GM03348 (cell line): ENCODE data around the gene MARK2.

Source experiments
- DNase-seq: peaks from one replicate; pipeline ENCODE4 v3.0.0; 2012; ENCODE audit warnings: low spot score

The MARK2 gene

DNA sequence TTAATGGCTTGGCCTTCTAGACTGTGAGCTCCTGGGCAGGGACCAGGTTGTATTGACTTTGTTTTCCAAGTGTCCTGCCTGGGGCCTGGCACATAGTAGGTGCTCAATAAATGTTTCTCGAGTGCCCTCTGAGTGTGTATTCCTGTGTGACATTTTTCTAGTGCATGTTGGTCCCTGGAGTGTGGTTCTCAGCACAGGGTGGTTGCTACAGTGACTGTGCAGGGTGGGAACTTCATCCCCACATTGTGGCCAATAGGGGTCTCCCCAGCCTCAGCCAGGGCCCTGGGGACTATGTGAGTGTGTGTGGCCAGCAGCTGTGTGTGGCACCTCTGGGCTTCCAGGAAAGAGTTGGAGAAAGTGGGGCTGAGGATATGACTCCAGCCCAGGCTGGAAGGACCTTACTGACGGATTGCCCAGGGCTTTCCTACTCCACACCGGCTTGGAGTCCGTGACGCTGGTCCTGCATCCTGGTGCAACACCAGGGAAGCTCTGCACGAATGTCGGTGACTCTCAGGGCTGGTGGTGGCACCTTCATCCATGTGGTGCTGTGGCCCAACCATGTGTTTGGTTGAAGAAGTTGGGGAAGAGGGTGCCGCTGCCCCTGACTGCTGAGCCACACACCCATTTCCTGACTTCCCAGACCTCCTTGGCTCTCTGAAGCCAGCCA, 9.0 kb upstream of the MARK2 start:
- DNase-seq = peak; percentile 35

- DNase-seq = no peak
These were observed 7.6 kb upstream of the MARK2 start for GRCh38 chr11:63831326-63831725.

GRCh38 chr11:63832336-63832735, 6.6 kb upstream of the MARK2 start:
- no peak for DNase-seq

DNA sequence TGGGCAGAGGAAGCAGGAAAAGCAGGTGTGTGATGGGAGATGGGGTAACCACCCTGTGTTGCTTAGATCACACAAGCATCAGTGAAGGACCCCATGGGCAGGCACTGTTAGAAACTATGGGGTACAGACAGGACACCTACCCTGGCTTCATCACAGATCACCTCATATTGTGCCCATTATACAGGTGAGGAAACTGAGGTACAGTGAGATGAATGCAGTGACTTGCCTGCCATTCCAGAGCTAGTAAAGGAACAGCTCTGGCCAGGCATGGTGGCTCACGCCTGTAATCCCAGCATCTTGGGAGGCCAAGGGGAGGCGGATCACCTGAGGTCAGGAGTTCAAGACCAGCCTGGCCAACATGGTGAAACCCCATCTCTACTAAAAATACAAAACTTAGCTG, 5.9 kb upstream of the MARK2 start:
- no peak for DNase-seq

- DNase-seq = no peak
These were observed 4.3 kb upstream of the MARK2 start for GRCh38 chr11:63834535-63835157.

DNA sequence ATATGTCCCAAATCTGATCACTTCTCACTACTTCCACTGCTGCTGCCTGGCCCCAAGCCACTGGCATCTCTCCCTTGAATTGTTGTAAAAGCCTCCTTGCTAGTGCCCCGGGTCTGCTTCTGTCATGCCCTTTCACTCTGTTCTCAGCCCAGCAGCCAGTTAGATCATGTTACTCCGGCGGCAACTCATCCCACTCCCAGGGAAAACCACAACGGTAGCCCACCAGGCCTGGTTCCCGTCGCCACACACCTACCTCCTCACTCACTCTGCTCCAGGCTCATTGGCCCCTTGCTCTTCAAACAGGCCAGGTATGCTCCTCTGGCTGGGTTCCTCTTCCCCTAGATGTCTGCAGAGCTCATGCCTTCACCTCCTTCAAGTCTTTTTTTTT, 3.8 kb upstream of the MARK2 start:
- DNase-seq = no peak

DNA sequence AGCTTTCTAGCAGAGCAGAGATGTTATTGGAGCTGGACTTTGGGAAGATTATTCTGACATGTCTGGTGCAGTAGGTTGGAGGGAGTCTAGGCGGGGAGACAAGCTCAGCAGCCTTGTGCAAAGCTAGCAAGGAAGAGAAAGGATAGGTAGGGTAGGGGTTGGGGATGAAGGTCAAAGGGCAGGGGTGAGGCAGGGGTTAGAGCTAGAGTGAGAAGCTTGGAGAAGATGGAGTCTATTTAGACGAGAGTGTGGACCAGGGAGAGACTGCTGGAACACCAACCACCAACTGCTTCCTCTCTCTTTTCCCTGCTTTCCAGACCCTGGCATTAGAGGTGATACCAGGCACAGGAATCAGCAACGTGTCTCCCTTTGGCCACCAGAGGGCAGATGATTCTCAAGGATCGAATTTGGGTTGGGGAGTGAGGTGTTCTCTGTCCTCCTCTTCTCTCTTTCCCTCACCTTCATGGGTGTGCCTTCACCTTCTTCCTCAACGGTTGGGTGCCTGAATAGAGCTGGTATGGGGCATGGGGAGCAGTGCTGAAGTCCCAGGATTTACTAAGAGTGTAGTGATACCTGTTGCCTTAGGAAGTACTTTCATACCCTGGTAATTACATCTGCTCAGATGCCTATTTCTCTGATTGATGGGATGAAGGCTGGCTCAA, 1.8 kb upstream of the MARK2 start:
- peak; percentile 84 for DNase-seq

GRCh38 chr11:63837739-63838138, 1.2 kb upstream of the MARK2 start:
- DNase-seq = no peak

- DNase-seq = no peak
These were observed 696 bp upstream of the MARK2 start for GRCh38 chr11:63838150-63838677.

GRCh38 chr11:63839508-63840355, 822 bp downstream of the MARK2 start:
- no peak for DNase-seq

GRCh38 chr11:63840356-63841060, 1.6 kb downstream of the MARK2 start:
- no peak for DNase-seq

DNA sequence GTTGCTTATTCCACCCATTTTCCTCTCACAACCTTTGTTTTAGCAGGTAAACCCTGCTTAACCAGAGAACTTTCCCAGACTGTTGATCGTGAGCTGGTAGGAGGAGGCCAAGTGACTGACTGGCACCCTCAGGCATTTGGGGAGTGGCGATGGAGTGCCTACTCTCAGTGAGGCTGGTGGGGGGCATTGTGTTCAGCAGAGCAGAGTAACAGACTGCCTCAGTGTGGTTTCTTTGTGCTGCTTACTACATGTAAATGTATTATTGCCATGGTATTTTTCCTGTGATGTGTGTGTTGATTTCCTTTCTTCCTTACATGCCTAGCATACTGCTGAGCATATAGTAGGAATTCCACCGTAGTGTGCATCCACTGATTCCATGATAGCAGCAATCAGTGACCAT, 2.6 kb downstream of the MARK2 start:
- DNase-seq = peak; percentile 39

DNA sequence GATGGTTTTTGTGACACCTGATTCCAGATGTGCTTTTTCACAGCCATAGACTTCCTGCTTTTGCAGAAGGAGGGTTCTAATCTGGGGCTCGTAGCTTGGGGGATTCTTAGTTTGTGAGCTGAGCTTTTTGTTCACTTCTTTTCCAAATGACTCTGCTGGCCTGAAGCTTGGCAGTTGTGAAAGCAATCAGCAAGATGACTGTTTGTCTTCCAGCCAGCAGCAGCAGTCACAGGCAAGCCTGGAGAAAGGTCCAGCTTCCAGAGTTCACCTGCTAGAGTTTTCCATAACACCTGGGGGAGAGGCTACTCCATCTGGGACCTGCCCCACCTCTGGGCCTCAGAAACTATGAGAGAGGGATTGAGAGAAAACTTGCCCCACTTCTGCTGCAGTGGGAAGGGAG, 4.1 kb downstream of the MARK2 start:
- no peak for DNase-seq

- DNase-seq = no peak
These were observed 5.9 kb downstream of the MARK2 start for GRCh38 chr11:63844836-63845235.

DNA sequence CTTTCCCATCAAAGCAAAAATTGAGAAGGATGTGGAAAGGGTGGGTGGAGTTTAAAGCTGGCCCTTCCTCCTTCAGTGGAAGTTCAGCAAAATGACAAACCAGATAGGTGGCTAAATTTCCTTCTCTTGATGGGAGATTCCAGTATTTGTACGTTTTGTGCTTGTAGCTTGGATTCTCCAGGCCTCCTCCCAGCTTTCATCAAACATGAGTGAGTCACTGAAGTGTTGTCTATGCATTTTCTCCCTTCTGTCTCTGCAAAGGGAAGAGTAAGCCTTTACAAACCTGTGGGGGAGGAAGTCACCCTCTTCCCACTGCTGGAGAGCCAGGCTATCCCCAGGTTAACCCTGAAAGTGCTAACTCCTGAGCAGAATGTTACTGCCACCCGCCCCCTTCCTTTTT, 6.4 kb downstream of the MARK2 start:
- peak; percentile 47 for DNase-seq

- no peak for DNase-seq
These were observed 7.0 kb downstream of the MARK2 start for GRCh38 chr11:63845911-63846310.

- DNase-seq = no peak
These were observed 8.0 kb downstream of the MARK2 start for GRCh38 chr11:63846897-63847296.

DNA sequence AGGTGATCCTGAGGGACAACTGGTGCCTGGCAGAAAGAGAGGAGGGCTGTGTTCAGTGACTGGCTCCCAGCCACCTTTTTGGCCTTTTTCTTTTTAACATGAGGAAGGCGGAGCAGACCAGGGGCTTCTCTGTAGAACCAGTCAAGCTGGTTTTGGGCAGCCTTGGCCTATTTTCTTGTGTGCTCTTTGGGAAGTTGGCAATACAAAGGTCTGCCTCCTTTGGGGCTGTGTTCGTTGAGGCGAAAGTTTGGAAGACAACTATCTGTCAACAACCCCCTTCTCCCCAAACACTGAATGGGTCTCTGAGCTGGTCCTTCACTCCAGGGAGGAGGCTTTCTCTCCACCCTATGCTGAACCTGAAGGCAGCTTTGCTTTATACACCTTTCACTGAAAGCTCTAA, 8.5 kb downstream of the MARK2 start:
- no peak for DNase-seq

GRCh38 chr11:63849691-63850090, 10.8 kb downstream of the MARK2 start:
- DNase-seq = no peak

- no peak for DNase-seq
These were observed 12.0 kb downstream of the MARK2 start for GRCh38 chr11:63850920-63851319.

DNA sequence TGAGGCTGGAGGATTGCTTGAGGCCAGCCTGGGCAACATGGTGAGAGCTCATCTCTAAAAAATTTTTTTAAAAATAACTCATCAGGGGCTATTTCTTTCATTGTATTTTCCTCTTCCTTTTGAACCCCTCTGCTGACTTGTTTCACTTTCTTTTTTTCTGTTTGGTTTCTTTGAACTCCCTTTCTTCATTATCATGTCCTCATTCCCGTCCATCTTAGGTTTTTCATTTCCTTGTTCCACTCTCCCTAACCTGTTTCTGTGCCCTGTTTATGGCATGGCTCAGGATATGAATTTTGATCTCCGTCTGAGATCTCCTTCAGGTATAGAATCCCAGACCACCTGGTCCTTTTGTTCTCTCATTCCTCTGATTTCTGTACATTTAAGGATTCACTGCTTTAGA, 12.5 kb downstream of the MARK2 start:
- DNase-seq = no peak

GRCh38 chr11:63853476-63853875, 14.6 kb downstream of the MARK2 start:
- DNase-seq = no peak
